Astrocyte of the spinal cord (primary cell): ENCODE data around the gene ITGB5.

ENCODE experiments used
- DNase-seq: peaks from one replicate; pipeline ENCODE4 v3.0.0; 2011; ENCODE audit warnings: low read depth, low spot score
- H3K4me3 ChIP-seq: 2 replicates; pipeline ENCODE4 v1.5.1; 2011; ENCODE audit warnings: low read depth, mild to moderate bottlenecking, low read length, moderate library complexity
- in situ Hi-C: cut with HindIII; loops from 2 replicates; pipeline ENCODE4 v1.10.0; 2017; ENCODE audit warnings: low sequenced_read_pairs
- TF ChIP-seq, protein P1 (sequence below): IDR thresholded peaks from 2 replicates; pipeline ENCODE4 v1.5.1; 2012; ENCODE audit warnings: low read depth, mild to moderate bottlenecking, low read length, inconsistent platforms

ITGB5 gene

GRCh38 chr3:124834723-124835718 lies 52.1 kb downstream of the ITGB5 start:
- TF ChIP-seq, protein P1, sequence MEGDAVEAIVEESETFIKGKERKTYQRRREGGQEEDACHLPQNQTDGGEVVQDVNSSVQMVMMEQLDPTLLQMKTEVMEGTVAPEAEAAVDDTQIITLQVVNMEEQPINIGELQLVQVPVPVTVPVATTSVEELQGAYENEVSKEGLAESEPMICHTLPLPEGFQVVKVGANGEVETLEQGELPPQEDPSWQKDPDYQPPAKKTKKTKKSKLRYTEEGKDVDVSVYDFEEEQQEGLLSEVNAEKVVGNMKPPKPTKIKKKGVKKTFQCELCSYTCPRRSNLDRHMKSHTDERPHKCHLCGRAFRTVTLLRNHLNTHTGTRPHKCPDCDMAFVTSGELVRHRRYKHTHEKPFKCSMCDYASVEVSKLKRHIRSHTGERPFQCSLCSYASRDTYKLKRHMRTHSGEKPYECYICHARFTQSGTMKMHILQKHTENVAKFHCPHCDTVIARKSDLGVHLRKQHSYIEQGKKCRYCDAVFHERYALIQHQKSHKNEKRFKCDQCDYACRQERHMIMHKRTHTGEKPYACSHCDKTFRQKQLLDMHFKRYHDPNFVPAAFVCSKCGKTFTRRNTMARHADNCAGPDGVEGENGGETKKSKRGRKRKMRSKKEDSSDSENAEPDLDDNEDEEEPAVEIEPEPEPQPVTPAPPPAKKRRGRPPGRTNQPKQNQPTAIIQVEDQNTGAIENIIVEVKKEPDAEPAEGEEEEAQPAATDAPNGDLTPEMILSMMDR, result no peak
- peak; percentile 93 for DNase-seq
- in situ Hi-C loops, result no loop called here
- H3K4me3 ChIP-seq, result no peak overlapping the region

DNA sequence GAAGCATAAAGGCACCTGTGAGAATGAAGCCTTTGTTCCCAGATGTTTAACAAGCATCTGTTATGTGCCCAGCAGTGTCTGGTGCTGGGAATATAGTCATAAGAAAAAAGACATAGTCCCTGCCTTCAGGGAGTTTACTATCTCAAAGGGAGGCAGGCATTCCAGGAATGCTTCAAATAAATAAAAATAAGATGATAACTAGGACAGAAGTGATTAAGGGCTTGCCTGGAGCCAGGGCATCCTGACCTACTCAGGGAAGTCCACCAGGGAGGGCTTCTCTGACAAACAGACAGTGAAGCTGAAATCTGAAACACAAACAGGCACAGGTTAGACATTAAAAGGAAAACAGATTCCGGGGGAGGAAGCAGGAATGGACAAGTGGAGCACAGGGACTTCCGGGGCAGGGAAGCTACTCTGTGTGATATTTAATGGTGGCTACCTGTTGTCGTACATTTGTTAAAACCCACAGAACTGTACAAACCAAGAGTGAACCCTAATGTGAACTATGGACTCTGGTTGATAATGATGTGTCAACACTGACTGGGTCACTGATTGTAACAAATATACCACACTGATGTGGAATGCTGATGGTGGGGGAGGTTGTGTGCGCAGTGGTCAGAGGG lies 53.3 kb downstream of the ITGB5 start:
- in situ Hi-C loops, result no loop called here
- TF ChIP-seq, protein P1, result no peak

GRCh38 chr3:124832782-124833709 lies 54.1 kb downstream of the ITGB5 start:
- in situ Hi-C loops, result no loop called here
- TF ChIP-seq, protein P1, result no peak
- peak; percentile 88 for DNase-seq
- H3K4me3 ChIP-seq, result no peak overlapping the region

More for the DNA sequence above, 53.3 kb downstream of the ITGB5 start:
- no peak overlapping the region for H3K4me3 ChIP-seq
- no peak for DNase-seq

DNA sequence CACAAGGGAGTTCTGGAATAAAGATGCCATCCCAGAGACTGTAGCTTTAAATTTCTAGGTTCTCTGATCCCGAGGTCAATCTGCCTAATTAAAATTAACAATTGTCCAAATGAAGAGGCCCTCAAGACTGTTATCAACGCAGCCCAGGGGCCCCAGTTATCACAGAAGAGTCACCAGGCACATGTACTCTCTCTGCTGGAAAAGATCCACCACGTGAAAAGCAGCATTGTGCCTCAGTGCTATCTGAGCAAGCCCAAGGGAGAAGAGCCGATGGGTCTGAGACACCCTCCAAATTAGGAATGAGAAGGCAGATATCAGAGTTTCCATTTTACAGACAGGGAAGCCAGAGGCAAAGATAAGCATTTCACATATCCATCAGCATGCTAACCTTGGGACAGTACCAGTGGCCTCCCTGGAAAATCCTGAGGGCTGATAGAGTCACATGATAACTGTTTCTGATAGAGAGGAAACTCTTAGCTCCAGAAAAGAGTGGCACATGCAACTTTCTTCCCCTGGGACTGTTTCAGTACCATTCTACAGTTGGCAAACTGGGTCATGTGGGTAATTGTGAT lies 55.5 kb downstream of the ITGB5 start:
- in situ Hi-C loops, result no loop called here
- no peak overlapping the region for H3K4me3 ChIP-seq
- DNase-seq, result no peak
- TF ChIP-seq, protein P1, result no peak

- H3K4me3 ChIP-seq, result no peak overlapping the region
- DNase-seq, result no peak
- TF ChIP-seq, protein P1, result no peak
- in situ Hi-C loops, result no loop called here
Measured at GRCh38 chr3:124829819-124830554, 57.2 kb downstream of the ITGB5 start.
